Stomach (tissue), 4 donors: ENCODE measurements around the gene PAN3.

Source experiments
- EP300 ChIP-seq: sonication (generic); formaldehyde crosslinking; IDR thresholded peaks from one replicate; pipeline ENCODE4 v1.6.1; 2017; ENCODE audit warnings: antibody characterized with exemption
- POLR2A ChIP-seq, 4 donors: fragments of 450-650 bp; IDR thresholded peaks; one replicate each; pipeline ENCODE4 v1.6.1; 2016; ENCODE audit warnings: antibody characterized with exemption in 4 of 4, control low read depth in 2 of 4, mild to moderate bottlenecking in 1 of 4, moderate library complexity in 1 of 4
- POLR2AphosphoS5 ChIP-seq, 3 donors: sonication (generic); formaldehyde crosslinking; IDR thresholded peaks; one replicate each; pipeline ENCODE4 v1.6.1; 2016; ENCODE audit warnings: antibody characterized with exemption in 3 of 3
- TF ChIP-seq, protein P1 (sequence below), 7 experiments: fragments of 450-650 bp in 4 of 7; fragments of 200-600 bp in 3 of 7; sonication (generic) in 3 of 7; IDR thresholded peaks; one replicate each; pipeline ENCODE4 v1.5.1; 2016 to 2019; ENCODE audit warnings: antibody characterized with exemption in 7 of 7, control low read depth in 2 of 7, mild to moderate bottlenecking in 1 of 7

DNA sequence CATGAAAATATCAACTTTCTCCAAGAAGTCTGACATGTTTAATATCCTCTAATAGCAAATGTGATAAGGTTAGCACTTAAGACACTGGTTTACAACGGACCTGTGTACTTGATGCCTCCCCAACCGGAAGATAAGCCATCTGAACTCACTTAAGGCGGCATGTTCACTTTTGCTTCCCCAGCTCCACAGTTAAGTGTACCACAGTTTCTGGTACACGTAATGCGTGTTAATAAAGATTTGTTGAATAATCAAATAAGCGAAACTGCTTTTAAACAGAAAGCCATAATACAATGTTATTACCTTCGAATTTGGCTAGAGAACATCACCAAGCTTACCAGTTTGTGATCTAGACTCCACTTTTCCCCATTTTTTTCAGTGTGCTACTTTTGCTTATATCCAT lies 1.4 kb upstream of the PAN3 start:
- TF ChIP-seq, protein P1, sequence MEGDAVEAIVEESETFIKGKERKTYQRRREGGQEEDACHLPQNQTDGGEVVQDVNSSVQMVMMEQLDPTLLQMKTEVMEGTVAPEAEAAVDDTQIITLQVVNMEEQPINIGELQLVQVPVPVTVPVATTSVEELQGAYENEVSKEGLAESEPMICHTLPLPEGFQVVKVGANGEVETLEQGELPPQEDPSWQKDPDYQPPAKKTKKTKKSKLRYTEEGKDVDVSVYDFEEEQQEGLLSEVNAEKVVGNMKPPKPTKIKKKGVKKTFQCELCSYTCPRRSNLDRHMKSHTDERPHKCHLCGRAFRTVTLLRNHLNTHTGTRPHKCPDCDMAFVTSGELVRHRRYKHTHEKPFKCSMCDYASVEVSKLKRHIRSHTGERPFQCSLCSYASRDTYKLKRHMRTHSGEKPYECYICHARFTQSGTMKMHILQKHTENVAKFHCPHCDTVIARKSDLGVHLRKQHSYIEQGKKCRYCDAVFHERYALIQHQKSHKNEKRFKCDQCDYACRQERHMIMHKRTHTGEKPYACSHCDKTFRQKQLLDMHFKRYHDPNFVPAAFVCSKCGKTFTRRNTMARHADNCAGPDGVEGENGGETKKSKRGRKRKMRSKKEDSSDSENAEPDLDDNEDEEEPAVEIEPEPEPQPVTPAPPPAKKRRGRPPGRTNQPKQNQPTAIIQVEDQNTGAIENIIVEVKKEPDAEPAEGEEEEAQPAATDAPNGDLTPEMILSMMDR (IDR thresholded peaks at IDR 0.05), result no peak
- TF ChIP-seq POLR2A (IDR thresholded peaks at IDR 0.05) (no peak), EP300 (no peak), POLR2AphosphoS5 (IDR thresholded peaks at IDR 0.05) (no peak)
